ENCODE data around the gene TPX2.

The TPX2 gene

DNA sequence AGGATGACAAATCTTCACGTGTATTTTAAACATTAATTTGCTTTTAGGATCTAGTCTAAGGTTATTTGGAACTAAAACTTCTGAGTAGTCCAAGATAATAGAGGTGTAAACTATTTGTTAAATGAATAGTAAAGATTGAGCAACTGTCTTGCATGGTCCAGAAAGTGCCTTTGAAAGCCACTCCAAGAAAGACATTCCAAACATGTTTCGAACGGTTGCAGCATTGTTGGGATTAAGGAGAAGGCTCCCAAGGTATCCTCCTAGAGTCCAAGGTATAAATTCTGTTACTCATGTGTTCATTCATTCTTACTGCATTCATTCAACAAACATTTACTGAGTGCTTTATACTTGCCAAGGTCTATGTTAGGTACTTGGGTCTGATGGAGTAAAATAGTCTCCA is 51.3 kb downstream of the TPX2 start:
- H3K9me3 ChIP-seq (ENCODE audit: control insufficient read depth in 5 of 5, low read length in 5 of 5) = no peaks in the 10 kb centered on the region
- H3K9ac ChIP-seq (ENCODE audit: low read length in 5 of 5) = no peak overlapping the region
- H3K27ac ChIP-seq (ENCODE audit: low read depth, low read length) = no peak overlapping the region
- H3K4me1 ChIP-seq (ENCODE audit: control insufficient read depth in 5 of 5, insufficient read depth in 5 of 5, low read length in 5 of 5) = no peaks in the 10 kb centered on the region
- H3K27me3 ChIP-seq (ENCODE audit: control insufficient read depth in 5 of 5, insufficient read depth in 4 of 5, low read length in 5 of 5) = no peaks in the 10 kb centered on the region
- H3K4me3 ChIP-seq (ENCODE audit: low read depth in 1 of 5, low read length in 5 of 5) = no peak overlapping the region
- H3K36me3 ChIP-seq (ENCODE audit: control insufficient read depth in 5 of 5, insufficient read depth in 5 of 5, low read length in 5 of 5) = no peaks in the 10 kb centered on the region

GRCh38 chr20:31797364-31797763 is 58.3 kb downstream of the TPX2 start:
- no peak overlapping the region for H3K27ac ChIP-seq (ENCODE audit: low read depth, low read length)
- H3K36me3 ChIP-seq (ENCODE audit: control insufficient read depth in 5 of 5, insufficient read depth in 5 of 5, low read length in 5 of 5) = no peaks in the 10 kb centered on the region
- H3K9me3 ChIP-seq (ENCODE audit: control insufficient read depth in 5 of 5, low read length in 5 of 5) = no peaks in the 10 kb centered on the region
- H3K4me1 ChIP-seq (ENCODE audit: control insufficient read depth in 5 of 5, insufficient read depth in 5 of 5, low read length in 5 of 5) = no peaks in the 10 kb centered on the region
- H3K9ac ChIP-seq (ENCODE audit: low read length in 5 of 5) = no peak overlapping the region
- H3K27me3 ChIP-seq (ENCODE audit: control insufficient read depth in 5 of 5, insufficient read depth in 4 of 5, low read length in 5 of 5) = no peaks in the 10 kb centered on the region
- no peak overlapping the region for H3K4me3 ChIP-seq (ENCODE audit: low read depth in 1 of 5, low read length in 5 of 5)

DNA sequence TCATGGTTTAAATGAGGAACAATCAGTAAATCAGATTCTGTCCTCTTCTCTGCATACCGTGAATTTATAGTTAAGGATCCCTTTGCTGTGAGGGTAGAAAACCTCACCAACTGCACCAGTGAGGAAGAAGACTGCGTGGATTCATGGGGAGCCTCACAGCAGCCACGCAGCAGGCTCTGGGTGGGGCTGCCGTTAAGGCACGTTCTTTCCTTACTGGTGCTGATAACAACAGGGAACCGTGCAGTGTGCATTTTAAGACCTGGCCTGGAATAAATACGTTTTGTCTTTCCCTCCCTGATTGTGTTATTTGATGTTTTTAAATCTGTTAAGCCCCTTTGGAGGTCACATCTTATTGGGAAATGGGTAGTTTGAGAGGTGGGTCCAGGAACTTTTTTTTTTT is 62.4 kb downstream of the TPX2 start:
- Histone ChIP-seq H3K9me3 (ENCODE audit: control insufficient read depth in 5 of 5, low read length in 5 of 5) (no peaks in the 10 kb centered on the region), H3K9ac (ENCODE audit: low read length in 5 of 5) (no peak overlapping the region), H3K4me1 (ENCODE audit: control insufficient read depth in 5 of 5, insufficient read depth in 5 of 5, low read length in 5 of 5) (peaks cover 0 to 3% (median 0%) of the 10 kb centered on the region in 5 donors), H3K4me3 (ENCODE audit: low read depth in 1 of 5, low read length in 5 of 5) (no peak overlapping the region), H3K27ac (ENCODE audit: low read depth, low read length) (no peak overlapping the region), H3K27me3 (ENCODE audit: control insufficient read depth in 5 of 5, insufficient read depth in 4 of 5, low read length in 5 of 5) (no peaks in the 10 kb centered on the region), H3K36me3 (ENCODE audit: control insufficient read depth in 5 of 5, insufficient read depth in 5 of 5, low read length in 5 of 5) (no peaks in the 10 kb centered on the region)

- Histone ChIP-seq H3K9me3 (ENCODE audit: control insufficient read depth in 5 of 5, low read length in 5 of 5) (no peaks in the 10 kb centered on the region), H3K36me3 (ENCODE audit: control insufficient read depth in 5 of 5, insufficient read depth in 5 of 5, low read length in 5 of 5) (no peaks in the 10 kb centered on the region), H3K27me3 (ENCODE audit: control insufficient read depth in 5 of 5, insufficient read depth in 4 of 5, low read length in 5 of 5) (no peaks in the 10 kb centered on the region), H3K9ac (ENCODE audit: low read length in 5 of 5) (no peak overlapping the region), H3K4me1 (ENCODE audit: control insufficient read depth in 5 of 5, insufficient read depth in 5 of 5, low read length in 5 of 5) (peaks cover 0 to 9% (median 0%) of the 10 kb centered on the region in 5 donors), H3K4me3 (ENCODE audit: low read depth in 1 of 5, low read length in 5 of 5) (no peak overlapping the region), H3K27ac (ENCODE audit: low read depth, low read length) (no peak overlapping the region)
These were observed 64.6 kb downstream of the TPX2 start for GRCh38 chr20:31803552-31804291.

DNA sequence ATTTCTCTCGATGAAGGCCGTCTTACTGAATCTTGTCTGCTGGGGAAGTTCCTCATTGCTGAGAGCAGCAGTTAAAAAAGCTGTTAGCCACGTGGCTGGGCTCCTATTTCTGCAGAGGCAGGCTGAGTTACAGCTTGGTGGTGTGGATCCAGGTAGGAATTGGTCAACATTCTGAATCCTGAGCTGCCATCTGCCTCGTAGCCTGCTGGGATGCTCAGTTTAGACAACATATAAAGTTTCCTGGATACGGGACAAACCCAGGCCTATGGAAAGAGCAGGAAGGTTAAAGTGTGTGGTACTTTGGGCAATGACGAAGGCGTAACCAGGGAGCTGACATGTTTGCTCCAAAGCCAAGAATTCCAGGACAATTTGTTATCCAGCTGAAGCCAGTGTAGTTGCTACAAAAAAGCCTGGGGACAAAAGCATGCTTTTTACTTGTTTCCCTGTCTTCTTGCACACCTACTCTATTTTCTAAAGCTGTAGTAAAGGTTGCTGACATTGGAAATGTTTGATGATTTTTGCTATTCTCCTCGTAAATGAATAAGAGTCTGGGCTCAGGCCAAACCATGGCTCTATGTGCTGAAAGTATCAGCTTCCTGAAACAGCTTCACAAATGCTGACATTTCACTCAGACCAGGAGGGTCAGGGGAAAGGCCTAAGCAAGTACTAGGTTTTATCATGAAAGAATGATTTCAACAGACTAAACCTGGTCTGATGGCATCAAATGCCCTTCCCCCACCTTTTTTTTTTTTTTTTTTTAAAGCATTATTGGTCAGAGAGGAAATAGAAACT is 67.7 kb downstream of the TPX2 start:
- H3K9me3 ChIP-seq (ENCODE audit: control insufficient read depth in 5 of 5, low read length in 5 of 5) = no peaks in the 10 kb centered on the region
- peaks cover 0 to 9% (median 0%) of the 10 kb centered on the region in 5 donors for H3K4me1 ChIP-seq (ENCODE audit: control insufficient read depth in 5 of 5, insufficient read depth in 5 of 5, low read length in 5 of 5)
- no peaks in the 10 kb centered on the region for H3K36me3 ChIP-seq (ENCODE audit: control insufficient read depth in 5 of 5, insufficient read depth in 5 of 5, low read length in 5 of 5)
- no peak overlapping the region for H3K9ac ChIP-seq (ENCODE audit: low read length in 5 of 5)
- H3K27me3 ChIP-seq (ENCODE audit: control insufficient read depth in 5 of 5, insufficient read depth in 4 of 5, low read length in 5 of 5) = peaks cover 0 to 3% (median 0%) of the 10 kb centered on the region in 5 donors
- H3K4me3 ChIP-seq (ENCODE audit: low read depth in 1 of 5, low read length in 5 of 5) = no peak overlapping the region
- no peak overlapping the region for H3K27ac ChIP-seq (ENCODE audit: low read depth, low read length)

- H3K4me3 ChIP-seq (ENCODE audit: low read depth in 1 of 5, low read length in 5 of 5) = no peak overlapping the region
- H3K36me3 ChIP-seq (ENCODE audit: control insufficient read depth in 5 of 5, insufficient read depth in 5 of 5, low read length in 5 of 5) = no peaks in the 10 kb centered on the region
- peaks cover 0 to 3% (median 0%) of the 10 kb centered on the region in 5 donors for H3K27me3 ChIP-seq (ENCODE audit: control insufficient read depth in 5 of 5, insufficient read depth in 4 of 5, low read length in 5 of 5)
- no peak overlapping the region for H3K27ac ChIP-seq (ENCODE audit: low read depth, low read length)
- no peak overlapping the region for H3K9ac ChIP-seq (ENCODE audit: low read length in 5 of 5)
- peaks cover 0 to 9% (median 0%) of the 10 kb centered on the region in 5 donors for H3K4me1 ChIP-seq (ENCODE audit: control insufficient read depth in 5 of 5, insufficient read depth in 5 of 5, low read length in 5 of 5)
- H3K9me3 ChIP-seq (ENCODE audit: control insufficient read depth in 5 of 5, low read length in 5 of 5) = no peaks in the 10 kb centered on the region
These were observed 69.4 kb downstream of the TPX2 start for GRCh38 chr20:31808481-31808880.

DNA sequence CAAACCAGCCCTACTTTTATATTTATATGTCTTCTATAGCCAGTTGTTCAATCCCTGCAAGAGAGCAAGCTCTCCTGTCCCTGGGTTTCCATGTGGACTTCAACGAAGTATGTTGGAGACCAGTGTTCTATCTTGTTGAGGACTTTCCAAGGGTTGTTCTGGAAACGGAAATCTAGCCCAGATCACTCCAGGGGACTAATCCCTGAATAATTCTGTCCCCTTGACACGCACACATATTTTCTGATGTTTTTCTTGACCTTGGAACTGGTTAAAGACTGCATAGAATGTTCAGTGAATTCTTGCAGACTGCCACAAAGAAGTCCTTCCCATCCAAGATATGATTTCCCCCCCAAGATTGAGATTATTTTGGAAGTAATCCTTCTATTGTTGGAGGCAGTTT is 70.6 kb downstream of the TPX2 start:
- Histone ChIP-seq H3K27me3 (ENCODE audit: control insufficient read depth in 5 of 5, insufficient read depth in 4 of 5, low read length in 5 of 5) (peaks cover 0 to 3% (median 0%) of the 10 kb centered on the region in 5 donors), H3K27ac (ENCODE audit: low read depth, low read length) (no peak overlapping the region), H3K36me3 (ENCODE audit: control insufficient read depth in 5 of 5, insufficient read depth in 5 of 5, low read length in 5 of 5) (no peaks in the 10 kb centered on the region), H3K4me3 (ENCODE audit: low read depth in 1 of 5, low read length in 5 of 5) (no peak overlapping the region), H3K9me3 (ENCODE audit: control insufficient read depth in 5 of 5, low read length in 5 of 5) (no peaks in the 10 kb centered on the region), H3K4me1 (ENCODE audit: control insufficient read depth in 5 of 5, insufficient read depth in 5 of 5, low read length in 5 of 5) (peaks cover 0 to 9% (median 4%) of the 10 kb centered on the region in 5 donors), H3K9ac (ENCODE audit: low read length in 5 of 5) (no peak overlapping the region)

DNA sequence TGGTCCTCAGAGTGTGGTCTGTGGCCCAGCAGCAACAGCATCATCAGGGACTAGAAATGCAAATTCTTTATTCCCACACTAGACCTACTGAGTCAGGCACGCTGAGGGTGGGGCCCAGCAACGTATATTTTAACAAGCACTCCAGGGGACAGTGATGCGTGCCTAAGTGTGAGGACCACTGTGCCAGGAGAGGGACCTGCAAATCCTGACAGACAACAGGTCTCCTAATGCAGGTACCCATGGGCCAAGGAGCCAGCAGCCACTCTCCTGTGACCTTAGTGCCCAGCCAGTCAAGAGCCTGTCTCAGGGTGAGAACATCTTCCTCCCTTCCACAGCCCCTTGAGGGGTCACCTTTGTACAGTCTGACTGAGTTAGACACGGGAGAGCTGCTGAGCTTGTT is 72.1 kb downstream of the TPX2 start:
- no peaks in the 10 kb centered on the region for H3K36me3 ChIP-seq (ENCODE audit: control insufficient read depth in 5 of 5, insufficient read depth in 5 of 5, low read length in 5 of 5)
- no peak overlapping the region for H3K9ac ChIP-seq (ENCODE audit: low read length in 5 of 5)
- no peak overlapping the region for H3K4me3 ChIP-seq (ENCODE audit: low read depth in 1 of 5, low read length in 5 of 5)
- H3K9me3 ChIP-seq (ENCODE audit: control insufficient read depth in 5 of 5, low read length in 5 of 5) = no peaks in the 10 kb centered on the region
- no peak overlapping the region for H3K27ac ChIP-seq (ENCODE audit: low read depth, low read length)
- peaks cover 0 to 3% (median 0%) of the 10 kb centered on the region in 5 donors for H3K27me3 ChIP-seq (ENCODE audit: control insufficient read depth in 5 of 5, insufficient read depth in 4 of 5, low read length in 5 of 5)
- H3K4me1 ChIP-seq (ENCODE audit: control insufficient read depth in 5 of 5, insufficient read depth in 5 of 5, low read length in 5 of 5) = peaks cover 8 to 22% (median 18%) of the 10 kb centered on the region in 5 donors

GRCh38 chr20:31811796-31812728 is 73.0 kb downstream of the TPX2 start:
- Histone ChIP-seq H3K9ac (ENCODE audit: low read length in 5 of 5) (no peak overlapping the region), H3K9me3 (ENCODE audit: control insufficient read depth in 5 of 5, low read length in 5 of 5) (no peaks in the 10 kb centered on the region), H3K36me3 (ENCODE audit: control insufficient read depth in 5 of 5, insufficient read depth in 5 of 5, low read length in 5 of 5) (no peaks in the 10 kb centered on the region), H3K27ac (ENCODE audit: low read depth, low read length) (no peak overlapping the region), H3K4me1 (ENCODE audit: control insufficient read depth in 5 of 5, insufficient read depth in 5 of 5, low read length in 5 of 5) (peaks cover 8 to 19% (median 16%) of the 10 kb centered on the region in 5 donors), H3K4me3 (ENCODE audit: low read depth in 1 of 5, low read length in 5 of 5) (no peak overlapping the region), H3K27me3 (ENCODE audit: control insufficient read depth in 5 of 5, insufficient read depth in 4 of 5, low read length in 5 of 5) (peaks cover 0 to 3% (median 0%) of the 10 kb centered on the region in 5 donors)
